HepG2 (cell line): Measurements from ENCODE around the gene RNF208.

Source experiments
- CBX5 ChIP-seq: sonication (generic); formaldehyde crosslinking; IDR thresholded peaks from 2 replicates; pipeline ENCODE4 v1.4.0; 2020; ENCODE audit warnings: missing genetic modification reagents, borderline replicate concordance
- CEBPB ChIP-seq: IDR thresholded peaks from 2 replicates; pipeline ENCODE4 v1.6.1; 2011; ENCODE audit warnings: low read depth, low read length, improper control_type of control experiment, borderline replicate concordance
- CTCF ChIP-seq: sonication (generic); formaldehyde crosslinking; IDR thresholded peaks from 2 replicates; pipeline ENCODE4 v1.5.0; 2020; ENCODE audit warnings: mild to moderate bottlenecking, missing genetic modification reagents, moderate library complexity
- KDM2A ChIP-seq: sonication (generic); formaldehyde crosslinking; IDR thresholded peaks from 2 replicates; pipeline ENCODE4 v1.4.0; 2020; ENCODE audit warnings: low read depth, missing genetic modification reagents, borderline replicate concordance
- KDM5A ChIP-seq: fragments of 200-600 bp; sonication (generic); IDR thresholded peaks from 2 replicates; pipeline ENCODE4 v1.7.0; 2018; ENCODE audit warnings: antibody characterized with exemption, mild to moderate bottlenecking, low read length, borderline replicate concordance
- POLR2AphosphoS5 ChIP-seq: IDR thresholded peaks from 2 replicates; pipeline ENCODE4 v1.6.1; 2012; ENCODE audit warnings: low read depth, low read length
- SUZ12 ChIP-seq: fragments of 150-350 bp; IDR thresholded peaks from 2 replicates; pipeline ENCODE4 v1.6.1; 2014; ENCODE audit warnings: low read depth, low read length
- ZNF138 ChIP-seq: sonication (generic); formaldehyde crosslinking; IDR thresholded peaks from 2 replicates; pipeline ENCODE4 v1.5.0; 2020; ENCODE audit warnings: mild to moderate bottlenecking, low read depth, missing genetic modification reagents
- TF ChIP-seq, protein P1 (sequence below): fragments of 450-650 bp; IDR thresholded peaks from 2 replicates; pipeline ENCODE4 v1.6.1; 2017; ENCODE audit warnings: mild to moderate bottlenecking

- TF ChIP-seq KDM2A (CRISPR knock-in tag) (no peak), ZNF138 (CRISPR knock-in tag) (no peak), CBX5 (CRISPR knock-in tag) (no peak), CEBPB (no peak), CTCF (CRISPR knock-in tag) (no peak), POLR2AphosphoS5 (no peak), KDM5A (no peak), SUZ12 (no peak)
- TF ChIP-seq, protein P1, sequence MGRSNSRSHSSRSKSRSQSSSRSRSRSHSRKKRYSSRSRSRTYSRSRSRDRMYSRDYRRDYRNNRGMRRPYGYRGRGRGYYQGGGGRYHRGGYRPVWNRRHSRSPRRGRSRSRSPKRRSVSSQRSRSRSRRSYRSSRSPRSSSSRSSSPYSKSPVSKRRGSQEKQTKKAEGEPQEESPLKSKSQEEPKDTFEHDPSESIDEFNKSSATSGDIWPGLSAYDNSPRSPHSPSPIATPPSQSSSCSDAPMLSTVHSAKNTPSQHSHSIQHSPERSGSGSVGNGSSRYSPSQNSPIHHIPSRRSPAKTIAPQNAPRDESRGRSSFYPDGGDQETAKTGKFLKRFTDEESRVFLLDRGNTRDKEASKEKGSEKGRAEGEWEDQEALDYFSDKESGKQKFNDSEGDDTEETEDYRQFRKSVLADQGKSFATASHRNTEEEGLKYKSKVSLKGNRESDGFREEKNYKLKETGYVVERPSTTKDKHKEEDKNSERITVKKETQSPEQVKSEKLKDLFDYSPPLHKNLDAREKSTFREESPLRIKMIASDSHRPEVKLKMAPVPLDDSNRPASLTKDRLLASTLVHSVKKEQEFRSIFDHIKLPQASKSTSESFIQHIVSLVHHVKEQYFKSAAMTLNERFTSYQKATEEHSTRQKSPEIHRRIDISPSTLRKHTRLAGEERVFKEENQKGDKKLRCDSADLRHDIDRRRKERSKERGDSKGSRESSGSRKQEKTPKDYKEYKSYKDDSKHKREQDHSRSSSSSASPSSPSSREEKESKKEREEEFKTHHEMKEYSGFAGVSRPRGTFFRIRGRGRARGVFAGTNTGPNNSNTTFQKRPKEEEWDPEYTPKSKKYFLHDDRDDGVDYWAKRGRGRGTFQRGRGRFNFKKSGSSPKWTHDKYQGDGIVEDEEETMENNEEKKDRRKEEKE: no peak
Measured at GRCh38 chr9:137232510-137232909, 10.5 kb upstream of the RNF208 start.
